Neural cell (in vitro differentiated cells): Measurements from ENCODE around the gene TRAPPC14. TPM values are rescaled to one million over a fixed set of nuclear protein-coding genes. Genes with fewer than 3 reads are reported as not detected.
A peak's percentile ranks its signal among the peaks of the same experiment; 100 is the strongest.

Experiments used
- H2AFZ ChIP-seq: fragments of 200-600, 300-800 bp; sonication (generic), shearing (Covaris generic); 2 replicates; pipeline ENCODE4 v1.6.0; 2014; ENCODE audit warnings: low read depth, mild to moderate bottlenecking, antibody characterized with exemption, low read length, moderate library complexity
- H3F3A ChIP-seq: fragments of 200-600 bp; shearing (Covaris generic); 2 replicates; pipeline ENCODE4 v1.6.1; 2016; ENCODE audit warnings: mild to moderate bottlenecking, moderate library complexity, mixed read lengths, antibody characterized with exemption, low read length; ENCODE audit not compliant: insufficient read depth, poor library complexity, severe bottlenecking
- H3K27ac ChIP-seq: fragments of 200-600, 300-800 bp; sonication (generic), shearing (Covaris generic); 2 replicates; pipeline ENCODE4 v1.5.1; 2014; ENCODE audit warnings: mild to moderate bottlenecking, low read length, moderate library complexity
- H3K27me3 ChIP-seq: fragments of 300-800, 200-600 bp; sonication (generic), shearing (Covaris generic); 2 replicates; pipeline ENCODE4 v1.6.0; 2014; ENCODE audit warnings: mild to moderate bottlenecking, low read depth, low read length, moderate library complexity; ENCODE audit not compliant: insufficient read depth
- H3K36me3 ChIP-seq: fragments of 300-800, 200-600 bp; sonication (generic), shearing (Covaris generic); 2 replicates; pipeline ENCODE4 v1.5.1; 2014; ENCODE audit warnings: mild to moderate bottlenecking, antibody characterized with exemption, low read length, moderate library complexity; ENCODE audit not compliant: insufficient read depth
- H3K4me2 ChIP-seq: fragments of 300-800, 200-600 bp; sonication (generic), shearing (Covaris generic); 2 replicates; pipeline ENCODE4 v1.6.0; 2014; ENCODE audit warnings: mild to moderate bottlenecking, low read length
- H3K4me3 ChIP-seq: fragments of 300-800, 200-600 bp; sonication (generic), shearing (Covaris generic); 2 replicates; pipeline ENCODE4 v1.5.1; 2014; ENCODE audit warnings: mild to moderate bottlenecking, low read length, moderate library complexity
- H3K79me2 ChIP-seq: fragments of 200-600 bp; shearing (Covaris generic); replicated peaks from 2 replicates; pipeline ENCODE4 v1.6.0; 2014; ENCODE audit warnings: mild to moderate bottlenecking, low read length, moderate library complexity; ENCODE audit not compliant: insufficient read depth
- H3K9ac ChIP-seq: fragments of 300-800, 200-600 bp; sonication (generic), shearing (Covaris generic); 2 replicates; pipeline ENCODE4 v1.6.1; 2016; ENCODE audit warnings: mild to moderate bottlenecking, low read length, mixed read lengths
- H3K9me2 ChIP-seq: fragments of 200-600 bp; shearing (Covaris generic); 2 replicates; pipeline ENCODE4 v1.6.1; 2016; ENCODE audit warnings: mild to moderate bottlenecking, low read length, mixed read lengths; ENCODE audit not compliant: insufficient read depth
- H3K9me3 ChIP-seq: fragments of 200-600, 300-800 bp; sonication (generic), shearing (Covaris generic); 2 replicates; pipeline ENCODE4 v1.6.1; 2016; ENCODE audit warnings: mild to moderate bottlenecking, mixed run types, low read length, moderate library complexity, mixed read lengths
- H4K20me1 ChIP-seq: fragments of 200-600 bp; shearing (Covaris generic); 2 replicates; pipeline ENCODE4 v1.6.1; 2016; ENCODE audit warnings: mild to moderate bottlenecking, mixed run types; ENCODE audit not compliant: insufficient read depth
- EP300 ChIP-seq: fragments of 450-650 bp; conservative IDR thresholded peaks from 2 replicates; pipeline ENCODE4 v1.6.1; 2014; ENCODE audit warnings: antibody characterized with exemption, mild to moderate bottlenecking, moderate library complexity; ENCODE audit not compliant: poor library complexity, severe bottlenecking
- EZH2 ChIP-seq: fragments of 200-600, 300-800 bp; shearing (Covaris generic), sonication (generic); IDR thresholded peaks from 2 replicates; pipeline ENCODE4 v1.6.1; 2014; ENCODE audit warnings: antibody characterized with exemption, low read length, borderline replicate concordance, mild to moderate bottlenecking; ENCODE audit not compliant: insufficient read depth, poor library complexity, severe bottlenecking
- MXI1 ChIP-seq: fragments of 450-650 bp; conservative IDR thresholded peaks from 2 replicates; pipeline ENCODE4 v1.6.1; 2014; ENCODE audit warnings: antibody characterized with exemption, mild to moderate bottlenecking; ENCODE audit not compliant: poor library complexity, severe bottlenecking
- POLR2AphosphoS5 ChIP-seq: IDR thresholded peaks from 2 replicates; pipeline ENCODE4 v1.6.1; 2012
- RAD21 ChIP-seq: fragments of 450-650 bp; conservative IDR thresholded peaks from 2 replicates; pipeline ENCODE4 v1.6.1; 2014; ENCODE audit warnings: antibody characterized with exemption, mild to moderate bottlenecking, moderate library complexity
- SMC3 ChIP-seq: fragments of 450-650 bp; conservative IDR thresholded peaks from 2 replicates; pipeline ENCODE4 v1.6.1; 2014; ENCODE audit warnings: antibody characterized with exemption, mild to moderate bottlenecking, moderate library complexity; ENCODE audit not compliant: poor library complexity
- TAF1 ChIP-seq: IDR thresholded peaks from 2 replicates; pipeline ENCODE4 v1.6.1; 2012; ENCODE audit warnings: low read depth
- polyA plus RNA-seq: library from polyadenylated mRNA; depleted of rRNA; stranded (reverse); fragments of >200 nt; gene quantifications from 2 replicates; pipeline ENCODE4 v1.2.3, GENCODE V29; 2014
- TF ChIP-seq, protein P1 (sequence below): fragments of 450-650 bp; IDR thresholded peaks from 2 replicates; pipeline ENCODE4 v1.5.1; 2014; ENCODE audit warnings: antibody characterized with exemption, mild to moderate bottlenecking, moderate library complexity; ENCODE audit not compliant: poor library complexity, severe bottlenecking
- TF ChIP-seq, protein P2 (sequence below): IDR thresholded peaks from 2 replicates; pipeline ENCODE4 v1.6.1; 2012; ENCODE audit warnings: borderline replicate concordance

The TRAPPC14 gene
- polyA plus RNA-seq, 1 donor from 2014 or later = 26.7 TPM

DNA sequence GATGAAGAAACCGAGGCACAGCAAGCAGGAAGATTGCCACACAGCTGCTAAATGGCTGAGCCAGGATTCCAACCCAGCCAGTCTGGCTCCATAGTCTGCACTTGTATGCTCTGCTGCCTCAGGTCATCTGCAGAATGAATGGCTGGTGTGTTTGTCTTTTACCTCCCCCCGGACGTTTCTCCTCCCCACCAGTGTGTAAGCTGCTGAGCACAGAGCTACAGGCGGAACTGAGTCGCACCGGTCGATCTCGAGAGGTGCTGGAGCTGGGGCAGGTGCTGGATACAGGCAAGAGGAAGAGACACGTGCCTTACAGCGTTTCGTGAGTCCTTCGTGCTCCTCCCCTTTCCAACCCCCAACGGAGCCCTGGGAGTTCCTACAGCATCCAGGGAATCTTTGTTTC lies 36.5 kb downstream of the TRAPPC14 start:
- H2AFZ ChIP-seq = no peak overlapping the region
- H3K4me2 ChIP-seq = no peak overlapping the region
- no peaks in the 10 kb centered on the region for H3K9me3 ChIP-seq
- peaks cover 6% of the 10 kb centered on the region for H3F3A ChIP-seq
- H3K27me3 ChIP-seq = no peaks in the 10 kb centered on the region
- H3K4me3 ChIP-seq = no peak overlapping the region
- H3K27ac ChIP-seq = no peak overlapping the region
- no peaks in the 10 kb centered on the region for H3K9me2 ChIP-seq
- no peak overlapping the region for H3K9ac ChIP-seq
- no peaks in the 10 kb centered on the region for H4K20me1 ChIP-seq
- H3K79me2 ChIP-seq = peaks cover 4% of the 10 kb centered on the region
- H3K36me3 ChIP-seq = peaks cover 8% of the 10 kb centered on the region
- TF ChIP-seq RAD21 (no peak), TAF1 (no peak), SMC3 (no peak), MXI1 (no peak), EZH2 (no peak), POLR2AphosphoS5 (no peak), EP300 (no peak)
- TF ChIP-seq, protein P1, sequence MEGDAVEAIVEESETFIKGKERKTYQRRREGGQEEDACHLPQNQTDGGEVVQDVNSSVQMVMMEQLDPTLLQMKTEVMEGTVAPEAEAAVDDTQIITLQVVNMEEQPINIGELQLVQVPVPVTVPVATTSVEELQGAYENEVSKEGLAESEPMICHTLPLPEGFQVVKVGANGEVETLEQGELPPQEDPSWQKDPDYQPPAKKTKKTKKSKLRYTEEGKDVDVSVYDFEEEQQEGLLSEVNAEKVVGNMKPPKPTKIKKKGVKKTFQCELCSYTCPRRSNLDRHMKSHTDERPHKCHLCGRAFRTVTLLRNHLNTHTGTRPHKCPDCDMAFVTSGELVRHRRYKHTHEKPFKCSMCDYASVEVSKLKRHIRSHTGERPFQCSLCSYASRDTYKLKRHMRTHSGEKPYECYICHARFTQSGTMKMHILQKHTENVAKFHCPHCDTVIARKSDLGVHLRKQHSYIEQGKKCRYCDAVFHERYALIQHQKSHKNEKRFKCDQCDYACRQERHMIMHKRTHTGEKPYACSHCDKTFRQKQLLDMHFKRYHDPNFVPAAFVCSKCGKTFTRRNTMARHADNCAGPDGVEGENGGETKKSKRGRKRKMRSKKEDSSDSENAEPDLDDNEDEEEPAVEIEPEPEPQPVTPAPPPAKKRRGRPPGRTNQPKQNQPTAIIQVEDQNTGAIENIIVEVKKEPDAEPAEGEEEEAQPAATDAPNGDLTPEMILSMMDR = no peak
- TF ChIP-seq, protein P2, sequence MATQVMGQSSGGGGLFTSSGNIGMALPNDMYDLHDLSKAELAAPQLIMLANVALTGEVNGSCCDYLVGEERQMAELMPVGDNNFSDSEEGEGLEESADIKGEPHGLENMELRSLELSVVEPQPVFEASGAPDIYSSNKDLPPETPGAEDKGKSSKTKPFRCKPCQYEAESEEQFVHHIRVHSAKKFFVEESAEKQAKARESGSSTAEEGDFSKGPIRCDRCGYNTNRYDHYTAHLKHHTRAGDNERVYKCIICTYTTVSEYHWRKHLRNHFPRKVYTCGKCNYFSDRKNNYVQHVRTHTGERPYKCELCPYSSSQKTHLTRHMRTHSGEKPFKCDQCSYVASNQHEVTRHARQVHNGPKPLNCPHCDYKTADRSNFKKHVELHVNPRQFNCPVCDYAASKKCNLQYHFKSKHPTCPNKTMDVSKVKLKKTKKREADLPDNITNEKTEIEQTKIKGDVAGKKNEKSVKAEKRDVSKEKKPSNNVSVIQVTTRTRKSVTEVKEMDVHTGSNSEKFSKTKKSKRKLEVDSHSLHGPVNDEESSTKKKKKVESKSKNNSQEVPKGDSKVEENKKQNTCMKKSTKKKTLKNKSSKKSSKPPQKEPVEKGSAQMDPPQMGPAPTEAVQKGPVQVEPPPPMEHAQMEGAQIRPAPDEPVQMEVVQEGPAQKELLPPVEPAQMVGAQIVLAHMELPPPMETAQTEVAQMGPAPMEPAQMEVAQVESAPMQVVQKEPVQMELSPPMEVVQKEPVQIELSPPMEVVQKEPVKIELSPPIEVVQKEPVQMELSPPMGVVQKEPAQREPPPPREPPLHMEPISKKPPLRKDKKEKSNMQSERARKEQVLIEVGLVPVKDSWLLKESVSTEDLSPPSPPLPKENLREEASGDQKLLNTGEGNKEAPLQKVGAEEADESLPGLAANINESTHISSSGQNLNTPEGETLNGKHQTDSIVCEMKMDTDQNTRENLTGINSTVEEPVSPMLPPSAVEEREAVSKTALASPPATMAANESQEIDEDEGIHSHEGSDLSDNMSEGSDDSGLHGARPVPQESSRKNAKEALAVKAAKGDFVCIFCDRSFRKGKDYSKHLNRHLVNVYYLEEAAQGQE = no peak

DNA sequence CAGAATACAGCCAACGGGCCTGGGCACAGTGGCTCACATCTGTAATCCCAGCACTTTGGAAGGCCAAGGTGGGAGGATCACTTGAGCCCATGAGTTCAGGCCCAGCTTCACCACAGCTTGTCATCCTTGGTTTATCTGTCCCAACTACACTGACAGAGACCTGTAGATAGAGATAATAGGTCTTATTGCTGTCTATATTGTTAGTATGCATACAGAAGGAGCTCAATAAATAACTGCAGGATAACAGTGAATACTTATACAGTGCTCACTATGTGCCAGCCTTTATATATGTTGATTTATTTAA lies 37.8 kb downstream of the TRAPPC14 start:
- Histone ChIP-seq H4K20me1 (no peaks in the 10 kb centered on the region), H3K27ac (peak overlapping the region; percentile 92), H3K79me2 (peaks cover 4% of the 10 kb centered on the region), H3F3A (peaks cover 3% of the 10 kb centered on the region), H3K36me3 (peaks cover 8% of the 10 kb centered on the region), H3K9me2 (no peaks in the 10 kb centered on the region), H3K27me3 (no peaks in the 10 kb centered on the region), H2AFZ (no peak overlapping the region), H3K4me2 (peak overlapping the region; percentile 82), H3K9ac (peak overlapping the region; percentile 83), H3K4me3 (peak overlapping the region; percentile 88), H3K9me3 (no peaks in the 10 kb centered on the region)
- no peak for TF ChIP-seq RAD21
- no peak for TF ChIP-seq EP300
- no peak for TF ChIP-seq TAF1
- TF ChIP-seq, protein P1 = no peak
- TF ChIP-seq MXI1 = no peak
- TF ChIP-seq, protein P2 = no peak
- TF ChIP-seq POLR2AphosphoS5 = no peak
- no peak for TF ChIP-seq SMC3
- TF ChIP-seq EZH2 = no peak
